Measurements from ENCODE around the gene CHRD.

Gene CHRD

DNA sequence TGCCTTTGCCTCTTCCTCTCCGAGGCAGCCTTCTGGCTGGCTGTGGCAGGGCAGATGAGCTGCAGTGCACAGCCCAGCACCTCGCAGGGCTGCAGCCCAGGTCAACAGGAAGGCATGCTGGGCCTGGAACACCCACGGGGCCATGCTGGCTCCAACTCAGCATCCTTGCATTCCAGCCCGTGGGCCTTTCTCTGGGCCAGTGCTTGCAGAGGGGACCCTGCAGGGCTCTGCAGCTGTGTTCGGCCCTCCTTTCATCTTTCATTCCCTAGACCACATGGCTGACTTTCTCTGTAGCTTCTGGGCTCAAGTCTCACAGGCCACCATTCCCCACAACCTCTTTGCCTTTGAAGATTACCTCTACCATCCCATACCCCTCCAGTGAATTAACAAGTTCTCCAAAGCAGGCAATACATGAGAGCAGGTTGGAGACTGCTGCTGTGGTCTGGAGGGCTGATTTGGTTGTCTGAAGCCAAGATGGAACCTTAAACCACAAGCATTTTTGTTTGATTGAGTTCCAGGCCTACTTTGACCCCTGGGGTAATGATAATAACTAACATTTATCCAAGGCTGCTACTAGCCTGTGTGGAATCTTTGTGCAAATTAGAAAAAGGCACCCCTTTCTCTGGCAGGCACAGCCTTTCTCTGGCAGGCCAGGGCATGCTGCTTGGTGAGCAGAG is 36.5 kb upstream of the CHRD start:
- Mint-ChIP-seq H3K4me3 (no peak overlapping the region), H3K9me3 (no peaks in the 10 kb centered on the region), H3K27me3 (no peaks in the 10 kb centered on the region), H3K27ac (no peak overlapping the region), H3K4me1 (no peaks in the 10 kb centered on the region), H3K36me3 (peaks cover 2% of the 10 kb centered on the region)

DNA sequence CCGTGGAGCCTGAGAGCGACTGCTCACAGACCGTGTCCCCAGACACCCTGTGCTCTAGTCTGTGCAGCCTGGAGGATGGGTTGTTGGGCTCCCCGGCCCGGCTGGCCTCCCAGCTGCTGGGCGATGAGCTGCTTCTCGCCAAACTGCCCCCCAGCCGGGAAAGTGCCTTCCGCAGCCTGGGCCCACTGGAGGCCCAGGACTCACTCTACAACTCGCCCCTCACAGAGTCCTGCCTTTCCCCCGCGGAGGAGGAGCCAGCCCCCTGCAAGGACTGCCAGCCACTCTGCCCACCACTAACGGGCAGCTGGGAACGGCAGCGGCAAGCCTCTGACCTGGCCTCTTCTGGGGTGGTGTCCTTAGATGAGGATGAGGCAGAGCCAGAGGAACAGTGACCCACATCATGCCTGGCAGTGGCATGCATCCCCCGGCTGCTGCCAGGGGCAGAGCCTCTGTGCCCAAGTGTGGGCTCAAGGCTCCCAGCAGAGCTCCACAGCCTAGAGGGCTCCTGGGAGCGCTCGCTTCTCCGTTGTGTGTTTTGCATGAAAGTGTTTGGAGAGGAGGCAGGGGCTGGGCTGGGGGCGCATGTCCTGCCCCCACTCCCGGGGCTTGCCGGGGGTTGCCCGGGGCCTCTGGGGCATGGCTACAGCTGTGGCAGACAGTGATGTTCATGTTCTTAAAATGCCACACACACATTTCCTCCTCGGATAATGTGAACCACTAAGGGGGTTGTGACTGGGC is 35.1 kb upstream of the CHRD start:
- H3K9me3 Mint-ChIP-seq: no peaks in the 10 kb centered on the region

DNA sequence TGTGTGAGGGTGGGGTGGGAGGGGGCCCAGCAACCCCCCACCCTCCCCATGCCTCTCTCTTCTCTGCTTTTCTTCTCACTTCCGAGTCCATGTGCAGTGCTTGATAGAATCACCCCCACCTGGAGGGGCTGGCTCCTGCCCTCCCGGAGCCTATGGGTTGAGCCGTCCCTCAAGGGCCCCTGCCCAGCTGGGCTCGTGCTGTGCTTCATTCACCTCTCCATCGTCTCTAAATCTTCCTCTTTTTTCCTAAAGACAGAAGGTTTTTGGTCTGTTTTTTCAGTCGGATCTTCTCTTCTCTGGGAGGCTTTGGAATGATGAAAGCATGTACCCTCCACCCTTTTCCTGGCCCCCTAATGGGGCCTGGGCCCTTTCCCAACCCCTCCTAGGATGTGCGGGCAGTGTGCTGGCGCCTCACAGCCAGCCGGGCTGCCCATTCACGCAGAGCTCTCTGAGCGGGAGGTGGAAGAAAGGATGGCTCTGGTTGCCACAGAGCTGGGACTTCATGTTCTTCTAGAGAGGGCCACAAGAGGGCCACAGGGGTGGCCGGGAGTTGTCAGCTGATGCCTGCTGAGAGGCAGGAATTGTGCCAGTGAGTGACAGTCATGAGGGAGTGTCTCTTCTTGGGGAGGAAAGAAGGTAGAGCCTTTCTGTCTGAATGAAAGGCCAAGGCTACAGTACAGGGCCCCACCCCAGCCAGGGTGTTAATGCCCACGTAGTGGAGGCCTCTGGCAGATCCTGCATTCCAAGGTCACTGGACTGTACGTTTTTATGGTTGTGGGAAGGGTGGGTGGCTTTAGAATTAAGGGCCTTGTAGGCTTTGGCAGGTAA is 34.3 kb upstream of the CHRD start:
- no peaks in the 10 kb centered on the region for H3K27me3 Mint-ChIP-seq
- H3K4me1 Mint-ChIP-seq: no peaks in the 10 kb centered on the region
- peaks cover 2% of the 10 kb centered on the region for H3K36me3 Mint-ChIP-seq
- H3K27ac Mint-ChIP-seq: no peak overlapping the region
- no peaks in the 10 kb centered on the region for H3K9me3 Mint-ChIP-seq
- no peak overlapping the region for H3K4me3 Mint-ChIP-seq

More for the DNA sequence above, 35.1 kb upstream of the CHRD start:
- H3K4me3 Mint-ChIP-seq: no peak overlapping the region
- H3K4me1 Mint-ChIP-seq: no peaks in the 10 kb centered on the region
- no peaks in the 10 kb centered on the region for H3K27me3 Mint-ChIP-seq
- peaks cover 2% of the 10 kb centered on the region for H3K36me3 Mint-ChIP-seq
- H3K27ac Mint-ChIP-seq: no peak overlapping the region

DNA sequence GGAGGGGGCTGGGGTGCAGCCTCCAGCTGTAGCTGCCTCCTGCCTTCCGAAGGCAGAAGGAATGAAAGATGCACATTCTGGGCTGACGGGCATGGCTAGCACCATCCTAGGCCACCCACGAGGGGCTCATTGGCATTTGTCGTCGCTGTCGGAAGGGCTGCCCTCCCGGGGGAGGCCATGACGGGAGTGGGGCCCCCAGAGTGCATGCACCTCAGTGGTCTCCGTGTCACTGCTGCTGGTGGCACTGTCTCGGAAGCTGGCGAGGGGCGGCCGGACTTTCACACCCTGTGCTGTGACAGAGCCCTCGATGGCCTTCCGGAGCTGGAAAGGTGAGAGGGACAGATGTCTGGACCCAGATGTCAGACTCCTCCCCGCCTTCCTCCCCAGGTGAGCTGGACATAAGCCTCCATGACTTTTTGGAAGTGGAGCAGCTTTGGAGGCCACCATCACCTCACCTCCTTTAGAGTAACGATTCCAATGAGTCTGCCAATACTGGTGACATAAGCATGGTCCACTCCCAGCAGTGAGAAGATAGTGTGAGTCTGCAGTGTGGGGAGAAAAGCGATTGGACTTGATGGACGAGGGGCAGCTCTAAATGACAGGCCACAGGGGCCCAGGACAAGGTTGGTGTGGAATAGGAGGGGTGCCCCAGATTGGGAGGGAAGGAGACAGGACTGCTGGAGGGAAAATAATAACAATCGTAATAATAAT is 33.2 kb upstream of the CHRD start:
- Mint-ChIP-seq H3K27me3 (no peaks in the 10 kb centered on the region), H3K9me3 (no peaks in the 10 kb centered on the region), H3K4me3 (no peak overlapping the region), H3K27ac (no peak overlapping the region), H3K36me3 (peaks cover 2% of the 10 kb centered on the region), H3K4me1 (no peaks in the 10 kb centered on the region)

DNA sequence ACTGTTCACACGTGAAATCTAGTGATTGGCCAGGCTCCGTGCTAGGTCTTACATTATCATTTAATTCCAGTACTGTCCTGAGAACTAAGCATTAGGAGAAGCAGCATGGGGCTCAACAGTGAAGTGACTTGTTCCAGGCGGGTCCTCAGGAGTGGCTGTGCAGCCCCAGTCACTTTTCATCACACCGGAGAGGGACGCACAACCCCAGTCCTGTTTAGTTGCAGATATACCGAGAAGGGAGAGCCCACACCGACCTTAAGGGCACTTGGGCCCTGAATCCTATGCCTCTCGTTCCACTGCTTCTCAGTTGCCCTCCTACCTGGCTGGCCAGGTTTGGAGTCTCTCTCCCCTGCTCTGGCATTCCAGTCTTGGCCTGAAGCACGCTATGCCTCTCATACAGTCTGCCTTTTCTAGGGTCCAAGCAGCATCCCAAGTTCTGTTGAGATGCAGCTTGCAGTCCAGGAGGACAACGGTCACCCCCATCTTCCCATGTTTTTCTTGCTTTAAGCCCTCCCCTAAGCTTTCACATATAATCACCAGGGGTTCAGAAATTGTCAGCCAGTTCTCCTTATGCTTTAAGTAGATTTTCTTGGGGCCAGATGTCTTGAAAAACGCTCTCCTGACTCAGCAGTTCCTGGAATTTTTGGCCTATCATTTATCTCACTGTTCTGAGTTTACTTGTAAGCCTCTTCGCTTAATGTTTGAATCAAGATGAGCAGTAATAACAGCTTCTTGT is 32.4 kb upstream of the CHRD start:
- Mint-ChIP-seq H3K27me3 (no peaks in the 10 kb centered on the region), H3K27ac (peak overlapping the region; percentile 5), H3K36me3 (peaks cover 2% of the 10 kb centered on the region), H3K9me3 (no peaks in the 10 kb centered on the region), H3K4me3 (no peak overlapping the region), H3K4me1 (no peaks in the 10 kb centered on the region)

DNA sequence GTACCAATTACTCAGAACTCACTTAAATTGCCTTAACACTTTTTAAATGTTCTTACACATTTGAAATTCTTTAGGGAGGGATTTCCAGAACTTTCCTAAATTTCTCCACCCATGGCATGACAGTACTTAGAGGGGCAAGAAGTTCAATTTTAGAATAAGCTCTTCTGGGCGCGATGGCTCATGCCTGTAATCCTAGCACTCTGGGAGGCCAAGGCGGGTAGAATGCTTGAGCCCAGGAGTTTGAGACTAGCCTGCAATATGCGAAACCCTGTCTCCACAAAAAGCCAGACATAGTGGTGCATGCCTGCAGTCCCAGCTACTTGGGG is 31.8 kb upstream of the CHRD start:
- Mint-ChIP-seq H3K27ac (no peak overlapping the region), H3K36me3 (peaks cover 2% of the 10 kb centered on the region), H3K27me3 (no peaks in the 10 kb centered on the region), H3K9me3 (no peaks in the 10 kb centered on the region), H3K4me1 (no peaks in the 10 kb centered on the region), H3K4me3 (no peak overlapping the region)

DNA sequence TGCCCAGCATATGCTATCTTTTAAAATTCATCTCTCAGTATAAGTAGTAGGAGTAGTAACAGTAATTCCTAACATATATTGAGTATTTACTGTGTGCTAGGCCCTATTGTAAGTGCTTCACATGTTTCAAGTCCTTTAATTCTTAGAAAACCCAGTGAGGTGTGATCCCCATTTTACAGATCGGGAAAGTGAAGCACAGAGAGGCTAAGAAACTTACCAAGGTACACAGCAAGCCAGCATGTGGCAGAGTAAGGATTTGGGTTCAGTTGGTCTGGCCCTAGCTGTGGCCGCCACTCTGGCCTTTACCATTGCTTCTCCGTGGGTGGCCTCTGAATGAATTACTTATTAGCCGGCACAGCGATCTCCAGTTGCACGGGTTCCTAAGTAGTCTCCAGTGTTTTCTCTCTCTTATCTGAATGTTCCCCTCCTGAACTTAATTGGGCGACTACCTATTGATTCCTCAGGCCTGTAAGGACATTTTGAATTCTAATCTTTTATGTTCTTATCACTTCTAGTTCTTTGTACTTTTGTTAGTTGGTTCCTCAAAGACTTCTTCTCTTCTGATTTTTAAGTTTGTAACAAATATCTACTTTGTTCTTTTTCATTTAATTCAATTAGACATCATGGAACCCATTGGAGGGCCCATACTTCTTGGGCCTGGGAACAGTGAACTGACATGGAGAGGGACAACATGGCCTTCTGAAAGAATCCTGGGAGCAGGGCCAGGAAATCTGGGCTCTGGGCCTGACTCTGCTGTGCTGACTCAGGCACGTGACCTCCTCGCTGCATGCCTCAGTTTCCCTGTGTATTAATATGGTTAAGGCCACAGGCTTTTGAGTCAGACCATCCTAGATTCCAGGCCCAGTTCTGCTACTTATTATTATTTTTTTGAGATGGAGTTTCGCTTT is 30.0 kb upstream of the CHRD start:
- no peaks in the 10 kb centered on the region for H3K4me1 Mint-ChIP-seq
- H3K9me3 Mint-ChIP-seq: no peaks in the 10 kb centered on the region
- H3K4me3 Mint-ChIP-seq: no peak overlapping the region
- no peaks in the 10 kb centered on the region for H3K27me3 Mint-ChIP-seq
- H3K27ac Mint-ChIP-seq: no peak overlapping the region
- H3K36me3 Mint-ChIP-seq: peaks cover 2% of the 10 kb centered on the region

DNA sequence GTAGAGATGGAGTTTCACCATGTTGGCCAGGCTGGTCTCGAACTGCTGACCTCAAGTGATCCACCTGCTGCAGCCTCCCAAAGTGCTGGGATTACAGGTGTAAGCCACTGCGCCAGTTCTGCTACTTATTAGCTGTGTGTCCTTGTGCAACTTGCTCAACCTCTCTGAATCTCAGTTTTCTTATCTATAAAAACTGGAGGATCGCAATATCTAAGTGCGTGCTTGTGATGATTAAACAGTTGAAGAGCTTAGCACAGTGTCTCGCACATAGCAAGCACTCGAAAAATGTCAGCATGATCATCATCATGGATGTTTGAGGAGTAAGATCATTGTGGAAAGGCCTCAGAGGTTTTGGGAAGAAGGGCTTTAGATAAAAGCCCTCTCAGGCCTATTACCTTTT is 29.2 kb upstream of the CHRD start:
- Mint-ChIP-seq H3K36me3 (peaks cover under 1% of the 10 kb centered on the region), H3K9me3 (no peaks in the 10 kb centered on the region), H3K4me3 (no peak overlapping the region), H3K27ac (no peak overlapping the region), H3K27me3 (no peaks in the 10 kb centered on the region), H3K4me1 (no peaks in the 10 kb centered on the region)

DNA sequence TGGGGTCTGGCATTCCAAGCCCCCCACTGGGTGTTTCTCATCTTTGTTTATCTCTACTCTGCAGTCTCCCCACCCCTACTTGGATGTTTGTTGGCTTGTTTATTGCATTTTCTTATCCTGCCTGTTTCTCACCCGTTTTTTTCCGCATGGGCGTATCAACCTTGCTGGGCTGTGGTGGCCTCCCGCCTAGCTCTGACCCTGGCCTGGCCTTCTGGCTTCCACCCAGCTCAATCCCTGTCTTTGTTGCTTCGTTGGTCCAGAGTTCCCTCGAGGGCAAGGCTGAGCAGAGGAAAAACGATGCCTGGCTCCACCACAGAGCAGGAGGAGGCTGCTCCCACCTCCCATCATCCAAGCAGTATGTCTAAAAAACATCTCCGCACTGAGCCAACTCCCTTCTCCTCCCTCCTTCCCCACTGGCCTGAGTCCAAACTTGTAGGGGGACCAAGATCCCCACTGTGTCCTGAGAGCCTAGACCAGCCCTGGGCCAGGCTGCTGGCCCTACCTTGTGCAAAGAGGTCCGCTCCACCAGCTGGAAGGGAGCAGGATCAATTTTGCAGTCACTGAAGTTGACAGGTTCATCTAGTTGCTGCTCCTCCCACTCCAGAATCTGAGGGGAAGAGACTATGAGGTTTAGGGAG is 28.2 kb upstream of the CHRD start:
- no peaks in the 10 kb centered on the region for H3K4me1 Mint-ChIP-seq
- H3K36me3 Mint-ChIP-seq: no peaks in the 10 kb centered on the region
- H3K4me3 Mint-ChIP-seq: no peak overlapping the region
- no peak overlapping the region for H3K27ac Mint-ChIP-seq
- H3K9me3 Mint-ChIP-seq: no peaks in the 10 kb centered on the region
- H3K27me3 Mint-ChIP-seq: no peaks in the 10 kb centered on the region

DNA sequence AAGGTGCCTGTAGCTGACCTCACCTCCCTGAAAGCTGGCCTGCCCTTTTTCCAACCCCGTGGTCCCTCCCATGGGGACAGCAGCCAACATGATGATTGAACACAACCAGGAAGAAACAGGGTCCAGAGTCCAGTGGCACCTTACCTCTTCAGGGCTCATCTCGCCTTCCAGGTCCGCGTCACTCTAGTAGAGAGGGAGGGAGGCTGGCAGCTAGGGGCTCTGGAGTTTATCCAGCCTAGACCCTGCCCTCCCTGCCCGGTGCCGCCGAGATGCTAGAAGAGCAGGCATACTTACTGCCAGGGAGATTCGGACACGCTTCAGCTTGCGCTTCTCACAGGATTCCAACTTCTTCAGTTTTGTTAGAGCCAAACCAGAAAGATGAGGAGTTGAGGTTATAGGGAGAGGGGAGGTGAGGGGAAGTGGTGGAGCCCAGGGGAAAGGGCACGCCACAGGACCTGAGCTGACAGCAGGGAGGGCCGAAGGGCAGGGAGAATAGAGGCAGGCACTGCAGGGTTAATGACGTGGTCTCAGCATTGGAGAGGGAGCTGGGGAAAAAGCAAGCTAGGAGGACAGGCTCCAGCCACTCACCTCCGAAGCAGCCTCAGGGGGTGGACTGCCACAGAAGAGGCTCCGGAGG is 27.6 kb upstream of the CHRD start:
- no peak overlapping the region for H3K4me3 Mint-ChIP-seq
- no peaks in the 10 kb centered on the region for H3K36me3 Mint-ChIP-seq
- H3K27ac Mint-ChIP-seq: no peak overlapping the region
- no peaks in the 10 kb centered on the region for H3K27me3 Mint-ChIP-seq
- H3K9me3 Mint-ChIP-seq: no peaks in the 10 kb centered on the region
- H3K4me1 Mint-ChIP-seq: no peaks in the 10 kb centered on the region

DNA sequence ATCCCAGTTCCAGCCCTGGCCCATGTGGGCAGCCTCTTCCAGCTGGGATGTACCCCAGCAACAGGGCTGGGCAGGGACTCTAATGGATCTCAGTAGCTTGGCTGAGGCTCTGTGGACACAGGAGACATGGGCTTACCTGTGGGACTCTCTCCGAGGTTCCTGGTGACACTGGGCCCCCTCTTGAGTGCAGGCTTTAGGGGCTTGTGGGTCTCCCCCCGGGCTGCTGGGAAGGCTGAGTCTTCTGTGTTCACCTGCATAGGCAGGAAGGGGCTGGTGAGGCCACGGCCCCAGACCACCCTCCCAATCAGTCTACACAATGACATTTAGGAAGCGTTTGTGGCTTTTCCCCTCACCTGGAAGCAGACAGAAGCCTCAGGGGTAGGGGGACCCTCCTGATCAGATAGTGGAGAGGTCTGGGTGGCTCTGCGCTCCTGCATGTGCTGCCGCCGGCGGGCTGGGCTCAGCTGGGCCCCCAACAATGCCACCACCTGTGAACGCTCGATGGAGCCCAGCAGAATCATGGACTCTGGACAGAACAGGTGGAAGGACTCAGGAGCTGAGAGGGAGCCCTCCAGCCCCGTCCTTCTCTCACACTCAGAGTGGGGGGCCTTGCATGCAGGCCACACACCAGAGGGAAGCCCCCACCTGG is 26.8 kb upstream of the CHRD start:
- Mint-ChIP-seq H3K9me3 (no peaks in the 10 kb centered on the region), H3K36me3 (no peaks in the 10 kb centered on the region), H3K4me1 (no peaks in the 10 kb centered on the region), H3K4me3 (no peak overlapping the region), H3K27me3 (no peaks in the 10 kb centered on the region), H3K27ac (no peak overlapping the region)

DNA sequence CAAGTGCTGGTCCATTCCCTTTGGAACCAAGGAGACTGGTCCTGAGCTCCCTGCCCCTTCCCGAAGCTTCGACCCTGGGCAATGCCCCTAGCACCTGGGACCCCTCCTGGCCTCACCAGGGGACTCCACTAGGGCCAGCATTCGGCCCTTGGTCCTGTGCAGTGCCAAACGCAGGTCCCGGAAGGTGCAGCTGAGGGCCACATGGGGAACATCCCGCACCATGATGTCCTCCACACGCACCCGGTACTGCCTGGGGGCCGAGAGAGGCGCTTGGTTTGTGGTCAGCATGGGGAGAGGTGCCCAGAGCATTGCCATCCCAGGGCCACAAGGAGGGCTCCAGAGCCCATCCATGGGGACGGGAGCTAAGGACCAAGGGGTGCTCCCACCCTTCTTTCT is 26.3 kb upstream of the CHRD start:
- H3K36me3 Mint-ChIP-seq: no peaks in the 10 kb centered on the region
- H3K4me3 Mint-ChIP-seq: no peak overlapping the region
- no peaks in the 10 kb centered on the region for H3K9me3 Mint-ChIP-seq
- no peaks in the 10 kb centered on the region for H3K4me1 Mint-ChIP-seq
- no peak overlapping the region for H3K27ac Mint-ChIP-seq
- no peaks in the 10 kb centered on the region for H3K27me3 Mint-ChIP-seq

DNA sequence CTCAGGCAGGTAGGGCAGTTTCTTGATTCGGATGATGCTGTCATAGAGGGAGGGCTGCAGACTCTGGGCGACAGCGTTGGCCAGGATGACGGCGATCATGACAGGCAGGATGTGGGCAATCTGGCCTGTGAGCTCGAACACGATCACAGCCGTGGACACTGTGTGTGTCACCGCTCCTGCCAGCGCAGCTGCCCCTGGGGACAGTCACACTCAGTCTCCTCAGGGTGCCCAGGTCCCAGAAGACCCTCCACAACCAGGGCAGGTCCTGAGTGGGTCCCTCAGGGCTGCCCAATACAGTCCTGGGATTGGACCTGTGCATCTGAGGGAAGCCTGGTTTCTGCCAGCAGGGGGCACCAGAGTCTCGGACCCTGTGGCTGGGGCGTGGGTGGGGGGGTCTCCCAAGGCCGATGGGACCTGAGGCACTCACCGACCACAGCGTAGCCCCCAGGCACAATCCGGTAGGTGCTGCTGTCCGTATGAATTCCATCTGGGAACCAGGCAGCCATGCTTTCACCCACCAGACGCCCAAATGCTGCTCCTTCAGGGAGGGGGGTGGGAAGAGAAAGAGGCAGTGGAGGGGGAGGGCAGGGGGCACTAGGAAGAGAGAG is 25.6 kb upstream of the CHRD start:
- H3K36me3 Mint-ChIP-seq: no peaks in the 10 kb centered on the region
- no peaks in the 10 kb centered on the region for H3K27me3 Mint-ChIP-seq
- no peak overlapping the region for H3K4me3 Mint-ChIP-seq
- no peaks in the 10 kb centered on the region for H3K9me3 Mint-ChIP-seq
- no peak overlapping the region for H3K27ac Mint-ChIP-seq
- H3K4me1 Mint-ChIP-seq: no peaks in the 10 kb centered on the region

Measured in activated naive CD4-positive, alpha-beta T cell treated with anti-CD3 and anti-CD28 coated beads, Interleukin-2, amount 50 U/mL, for 24 hours (primary cell).